Measurements from ENCODE around the gene TCF19.

The TCF19 gene

DNA sequence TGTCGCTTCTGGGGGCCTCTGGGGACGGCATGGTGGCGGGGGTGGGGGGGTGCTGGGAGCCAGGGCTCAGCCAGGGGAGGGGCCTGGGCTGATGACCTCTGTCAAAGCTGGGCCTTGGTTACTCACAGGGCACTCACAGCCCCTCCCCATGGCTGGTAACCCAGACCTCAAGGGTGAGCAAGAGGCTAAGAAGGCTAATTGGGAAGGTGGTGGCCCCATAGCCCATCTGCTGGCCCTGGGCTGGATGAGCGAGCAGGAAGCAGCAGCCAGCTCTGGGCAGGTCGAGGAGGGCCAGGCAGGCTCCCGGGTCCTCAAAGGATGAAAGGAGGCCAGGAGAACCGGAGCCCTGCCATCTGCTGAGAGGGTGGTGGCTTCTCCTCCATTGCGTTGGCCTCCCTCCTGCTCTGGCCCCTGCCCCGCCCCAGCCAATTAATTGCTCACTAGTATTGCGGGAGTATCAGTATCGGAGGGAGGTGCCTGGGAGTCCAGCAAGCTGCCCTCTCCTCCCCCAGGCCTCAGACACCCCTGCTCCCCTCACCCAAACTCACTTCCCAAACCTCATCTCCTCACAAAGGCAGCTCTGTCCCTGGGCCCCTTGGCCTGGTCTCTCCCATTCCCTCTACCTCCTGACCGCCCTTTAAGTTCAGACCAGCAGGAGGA, 37.1 kb upstream of the TCF19 start:
- TF ChIP-seq GATA3 (IDR thresholded peaks at IDR 0.05; ENCODE audit: low read depth, low read length) (no peak), GATA2 (IDR thresholded peaks at IDR 0.05; ENCODE audit: low read depth, low read length) (no peak)

DNA sequence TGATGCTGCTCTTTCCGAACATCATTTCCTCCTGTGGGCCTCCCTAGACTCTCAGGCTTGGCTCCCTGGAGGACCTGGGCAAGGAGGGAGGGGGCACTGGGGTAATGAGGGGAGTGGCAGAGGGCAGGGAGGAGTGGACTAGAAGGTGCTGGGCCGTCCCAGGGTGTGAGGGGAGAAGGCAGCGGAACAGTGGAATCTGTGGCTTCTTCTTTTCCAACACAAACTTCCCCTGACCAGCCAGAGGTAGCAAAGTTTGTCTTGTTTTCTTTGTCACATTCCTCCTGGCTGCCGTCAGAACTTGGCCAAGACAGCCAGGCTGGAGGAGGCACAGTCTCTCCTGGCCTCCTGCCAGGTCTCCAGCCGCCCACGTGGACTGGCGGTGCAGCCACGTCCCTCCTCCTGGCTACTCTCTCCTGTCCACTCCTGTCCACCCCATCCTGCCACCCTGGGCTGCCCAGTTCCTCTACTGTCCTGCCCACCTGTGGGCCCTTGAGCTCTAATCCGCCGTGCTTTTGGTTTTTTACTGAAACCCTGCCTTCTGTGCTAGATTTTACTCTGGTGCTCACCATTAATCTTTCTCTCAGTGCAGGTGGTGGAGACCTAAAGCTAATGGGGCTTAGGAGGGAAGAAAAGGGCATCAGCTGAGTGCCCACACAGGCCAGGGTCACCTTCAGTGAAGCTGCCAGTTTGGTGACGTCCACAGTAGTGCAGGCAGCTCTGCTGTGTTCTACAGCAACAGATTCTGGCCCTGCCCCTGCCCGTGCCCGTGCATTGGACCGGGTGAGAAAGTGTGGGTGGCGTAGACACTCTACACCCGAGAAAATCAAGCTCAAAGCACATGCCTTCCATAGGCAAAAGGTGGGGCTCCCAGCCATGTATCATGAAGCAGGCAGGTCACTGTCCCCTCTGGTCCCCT, 35.3 kb upstream of the TCF19 start:
- TF ChIP-seq GATA2 (IDR thresholded peaks at IDR 0.05; ENCODE audit: low read depth, low read length), result no peak
- no peak for TF ChIP-seq GATA3 (IDR thresholded peaks at IDR 0.05; ENCODE audit: low read depth, low read length)

DNA sequence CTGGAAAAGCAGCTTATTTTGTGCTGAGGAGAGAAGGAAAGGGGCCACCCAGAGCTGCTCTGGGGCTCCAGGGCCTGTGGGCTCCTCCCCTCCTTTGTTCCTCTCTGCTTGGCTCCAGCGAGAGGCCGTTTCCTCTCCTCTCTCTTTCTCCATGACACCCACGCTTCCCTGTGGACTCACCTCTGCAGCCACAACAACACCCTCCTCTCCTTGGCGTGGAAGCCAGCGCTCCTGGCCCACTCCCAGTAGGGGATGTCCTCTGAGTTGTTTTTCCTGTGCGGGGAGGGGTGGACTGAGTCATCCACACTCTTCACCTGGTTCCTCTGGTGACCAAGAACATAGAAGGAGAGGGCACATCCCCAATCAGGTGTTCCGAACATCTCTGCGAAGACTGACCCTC, 33.2 kb upstream of the TCF19 start:
- TF ChIP-seq GATA3 (IDR thresholded peaks at IDR 0.05; ENCODE audit: low read depth, low read length), result no peak
- TF ChIP-seq GATA2 (IDR thresholded peaks at IDR 0.05; ENCODE audit: low read depth, low read length), result no peak

DNA sequence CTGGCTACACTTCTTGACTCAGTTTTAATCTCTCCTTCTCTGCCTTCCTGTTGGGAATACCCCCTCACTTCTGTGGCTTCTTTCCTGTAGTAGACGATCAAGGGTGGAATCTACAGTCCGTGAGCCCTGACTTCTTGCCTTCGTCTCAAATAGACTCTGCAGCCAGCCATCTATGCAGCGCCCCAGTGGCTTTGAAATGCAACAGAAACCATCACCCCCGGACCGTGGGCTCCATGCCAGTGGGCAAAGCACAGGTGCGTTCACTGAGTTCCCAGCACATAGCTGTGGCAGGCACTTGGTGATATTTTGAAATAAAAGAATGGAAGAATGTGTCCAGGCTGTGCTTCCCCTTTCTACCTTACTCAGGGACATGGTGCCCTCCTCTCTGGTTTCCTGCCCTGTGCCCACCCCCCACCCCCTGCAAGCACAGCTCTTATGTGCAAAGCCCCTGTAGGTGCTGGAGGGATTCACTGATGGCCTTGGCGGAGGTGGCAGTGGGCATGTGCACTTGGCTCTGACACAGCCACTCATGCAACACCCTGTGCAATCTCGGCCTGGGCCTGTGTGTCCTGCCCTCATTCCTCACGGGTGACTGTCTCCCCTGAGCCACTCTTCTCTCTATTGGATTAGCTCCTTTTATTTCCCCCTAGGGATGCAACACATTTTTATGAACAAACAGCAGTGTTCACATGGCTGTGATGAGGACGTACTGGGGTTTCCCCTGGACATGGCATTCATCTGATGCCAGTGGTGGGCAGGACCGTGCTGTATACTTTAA, 32.6 kb upstream of the TCF19 start:
- no peak for TF ChIP-seq GATA2 (IDR thresholded peaks at IDR 0.05; ENCODE audit: low read depth, low read length)
- no peak for TF ChIP-seq GATA3 (IDR thresholded peaks at IDR 0.05; ENCODE audit: low read depth, low read length)

GRCh38 chr6:31126396-31127175, 31.8 kb upstream of the TCF19 start:
- TF ChIP-seq GATA2 (IDR thresholded peaks at IDR 0.05; ENCODE audit: low read depth, low read length), result no peak
- no peak for TF ChIP-seq GATA3 (IDR thresholded peaks at IDR 0.05; ENCODE audit: low read depth, low read length)

DNA sequence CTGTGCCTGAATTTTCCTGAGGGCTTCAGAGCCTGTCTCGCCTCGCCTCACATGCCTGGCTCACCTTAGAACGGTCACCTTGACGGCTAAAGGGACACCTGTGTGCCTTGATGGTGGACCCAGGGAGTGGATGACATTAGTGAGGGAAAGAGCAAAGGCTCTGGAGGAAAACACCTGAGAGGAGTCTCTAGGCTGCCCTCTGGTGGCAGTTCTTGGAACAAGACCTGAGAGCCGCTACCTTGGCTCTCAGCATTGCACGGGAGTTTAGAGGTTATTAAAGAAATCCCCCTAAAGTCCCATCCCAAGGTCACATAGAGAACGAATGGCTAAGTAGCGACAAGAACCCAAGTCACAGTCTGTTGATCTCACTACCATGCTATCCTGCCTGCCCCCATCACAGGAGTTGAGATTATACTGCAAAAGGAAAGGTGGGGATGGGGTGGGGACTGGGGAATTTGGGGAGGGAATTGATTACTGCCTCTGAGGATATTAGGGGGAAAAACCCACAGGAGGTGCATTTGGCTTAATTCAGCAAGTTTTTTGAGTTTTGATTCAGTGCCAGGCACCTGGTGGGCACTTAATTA, 30.2 kb upstream of the TCF19 start:
- TF ChIP-seq GATA2 (IDR thresholded peaks at IDR 0.05; ENCODE audit: low read depth, low read length), result no peak
- TF ChIP-seq GATA3 (IDR thresholded peaks at IDR 0.05; ENCODE audit: low read depth, low read length), result no peak

GRCh38 chr6:31129130-31129529, 29.3 kb upstream of the TCF19 start:
- TF ChIP-seq GATA3 (IDR thresholded peaks at IDR 0.05; ENCODE audit: low read depth, low read length), result no peak

- TF ChIP-seq GATA3 (IDR thresholded peaks at IDR 0.05; ENCODE audit: low read depth, low read length) (no peak), GATA2 (IDR thresholded peaks at IDR 0.05; ENCODE audit: low read depth, low read length) (no peak)
Observed at GRCh38 chr6:31130751-31131150, 27.6 kb upstream of the TCF19 start.

DNA sequence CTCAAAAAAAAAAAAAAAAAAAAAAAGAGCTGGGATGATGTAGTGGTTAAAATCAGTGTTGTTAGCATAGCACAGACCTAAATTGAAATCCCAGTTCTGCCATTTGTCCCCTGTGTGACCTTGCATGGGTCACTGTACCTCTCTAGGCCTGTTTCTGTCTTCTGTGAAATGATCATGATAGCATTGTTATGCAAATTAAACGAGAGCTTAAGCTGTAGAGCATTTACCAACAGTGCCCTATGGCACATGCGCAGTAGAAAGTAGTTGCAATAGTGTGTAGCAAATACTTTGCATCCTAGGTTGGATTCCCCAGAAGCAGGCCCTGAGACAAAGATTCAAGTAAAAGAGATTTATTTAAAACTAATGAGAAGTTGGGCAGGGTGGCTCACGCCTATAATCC, 26.8 kb upstream of the TCF19 start:
- no peak for TF ChIP-seq GATA2 (IDR thresholded peaks at IDR 0.05; ENCODE audit: low read depth, low read length)

- no peak for TF ChIP-seq GATA3 (IDR thresholded peaks at IDR 0.05; ENCODE audit: low read depth, low read length)
- no peak for TF ChIP-seq GATA2 (IDR thresholded peaks at IDR 0.05; ENCODE audit: low read depth, low read length)
Observed at GRCh38 chr6:31132806-31133205, 25.6 kb upstream of the TCF19 start.

DNA sequence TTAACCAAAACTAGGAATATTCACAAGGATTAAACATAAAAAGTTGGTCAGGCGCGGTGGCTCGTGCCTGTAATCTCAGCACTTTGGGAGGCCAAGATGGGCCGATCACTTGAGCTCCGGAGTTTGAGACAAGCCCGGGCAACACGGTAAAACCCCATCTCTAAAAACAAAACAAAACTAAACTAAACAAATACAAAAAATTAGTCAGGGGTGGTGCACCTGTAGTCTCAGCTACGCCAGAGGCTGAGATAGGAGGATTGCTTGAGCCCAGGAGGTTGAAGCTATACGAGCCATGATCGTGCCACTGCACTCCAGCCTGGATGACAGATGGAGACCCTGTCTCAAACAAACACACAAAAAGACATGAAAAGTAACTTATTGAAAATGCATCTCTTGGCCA, 22.7 kb upstream of the TCF19 start:
- TF ChIP-seq GATA3 (IDR thresholded peaks at IDR 0.05; ENCODE audit: low read depth, low read length) (no peak), GATA2 (IDR thresholded peaks at IDR 0.05; ENCODE audit: low read depth, low read length) (no peak)

DNA sequence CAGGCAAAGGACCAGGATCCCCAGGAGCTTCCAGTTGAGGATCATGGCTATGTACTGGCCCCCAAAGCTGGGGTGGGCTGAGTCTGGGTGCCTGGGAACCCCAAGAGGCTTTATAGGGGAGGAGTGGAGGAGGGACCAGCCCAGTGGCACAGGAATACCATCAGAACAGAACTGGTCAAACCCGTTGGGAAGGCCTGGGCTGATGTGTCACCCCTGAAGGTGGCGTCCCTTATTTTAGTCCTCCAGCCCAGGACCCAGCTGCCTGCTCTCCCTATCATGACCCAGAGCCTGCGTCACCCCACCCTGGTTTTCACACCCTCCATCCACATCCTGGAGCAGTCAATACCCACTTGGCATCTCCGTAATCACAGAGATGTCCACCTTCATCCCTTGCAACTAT, 19.4 kb upstream of the TCF19 start, which contains the start of gene PSORS1C2:
Gene PSORS1C2, minus strand, starts transcription at position 85 of the 400 bp plus-strand sequence. Its CDS starts 40 bp downstream, at position 45.
- TF ChIP-seq GATA3 (IDR thresholded peaks at IDR 0.05; ENCODE audit: low read depth, low read length) (no peak), GATA2 (IDR thresholded peaks at IDR 0.05; ENCODE audit: low read depth, low read length) (no peak)

GRCh38 chr6:31139599-31139998, 18.8 kb upstream of the TCF19 start:
- TF ChIP-seq GATA3 (IDR thresholded peaks at IDR 0.05; ENCODE audit: low read depth, low read length) (no peak), GATA2 (IDR thresholded peaks at IDR 0.05; ENCODE audit: low read depth, low read length) (no peak)
